Measurements from ENCODE around the gene SIX3.

DNA sequence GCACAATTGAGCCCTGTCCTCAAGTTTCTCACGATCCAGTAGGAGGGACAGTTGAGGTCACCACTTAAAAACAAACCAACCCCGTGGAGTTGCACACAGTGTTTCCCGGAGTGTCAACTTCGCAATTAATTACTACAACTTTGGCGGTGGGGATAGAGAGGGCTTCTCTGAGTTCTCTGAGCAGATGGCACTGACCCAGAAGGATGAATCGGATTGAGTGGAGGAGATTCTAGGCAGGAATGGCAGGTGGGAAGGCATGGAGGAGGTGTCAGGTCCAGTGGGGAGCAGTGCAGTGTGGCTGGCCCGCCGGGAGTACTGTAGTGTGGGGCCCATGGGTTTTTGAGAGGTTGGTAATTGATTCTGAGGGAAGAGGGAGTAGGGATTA, 12.0 kb downstream of the SIX3 start:
- TF ChIP-seq POLR2A (IDR thresholded peaks at IDR 0.05) (no peak), EP300 (IDR thresholded peaks at IDR 0.05) (no peak), POLR2AphosphoS5 (IDR thresholded peaks at IDR 0.05) (no peak)
- TF ChIP-seq, protein P1, sequence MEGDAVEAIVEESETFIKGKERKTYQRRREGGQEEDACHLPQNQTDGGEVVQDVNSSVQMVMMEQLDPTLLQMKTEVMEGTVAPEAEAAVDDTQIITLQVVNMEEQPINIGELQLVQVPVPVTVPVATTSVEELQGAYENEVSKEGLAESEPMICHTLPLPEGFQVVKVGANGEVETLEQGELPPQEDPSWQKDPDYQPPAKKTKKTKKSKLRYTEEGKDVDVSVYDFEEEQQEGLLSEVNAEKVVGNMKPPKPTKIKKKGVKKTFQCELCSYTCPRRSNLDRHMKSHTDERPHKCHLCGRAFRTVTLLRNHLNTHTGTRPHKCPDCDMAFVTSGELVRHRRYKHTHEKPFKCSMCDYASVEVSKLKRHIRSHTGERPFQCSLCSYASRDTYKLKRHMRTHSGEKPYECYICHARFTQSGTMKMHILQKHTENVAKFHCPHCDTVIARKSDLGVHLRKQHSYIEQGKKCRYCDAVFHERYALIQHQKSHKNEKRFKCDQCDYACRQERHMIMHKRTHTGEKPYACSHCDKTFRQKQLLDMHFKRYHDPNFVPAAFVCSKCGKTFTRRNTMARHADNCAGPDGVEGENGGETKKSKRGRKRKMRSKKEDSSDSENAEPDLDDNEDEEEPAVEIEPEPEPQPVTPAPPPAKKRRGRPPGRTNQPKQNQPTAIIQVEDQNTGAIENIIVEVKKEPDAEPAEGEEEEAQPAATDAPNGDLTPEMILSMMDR (IDR thresholded peaks at IDR 0.05): no peak
